ENCODE measurements around the gene STX12. TPM values are rescaled to one million over a fixed set of nuclear protein-coding genes. Genes with fewer than 3 reads are reported as not detected.
A peak's percentile ranks its signal among the peaks of the same experiment; 100 is the strongest.

STX12 gene
- total RNA-seq, result 10 to 100 TPM; 31.9 to 35.7 TPM

GRCh38 chr1:27772932-27773825 lies at the start of gene STX12:
Gene STX12 (plus strand): TSS chr1:27773219. CDS start chr1:27773308, 89 bp downstream.
- no peaks in the 10 kb centered on the region for H3K27me3 Mint-ChIP-seq (ENCODE audit: low read depth)
- peaks cover 9% of the 10 kb centered on the region for H3K36me3 Mint-ChIP-seq (ENCODE audit: low read depth)
- peak within 1 kb of the TSS; percentile 97 for H3K27ac Mint-ChIP-seq
- no peaks in the 10 kb centered on the region for H3K9me3 Mint-ChIP-seq
- CTCF ChIA-PET, result interaction anchor here (0.7 to 3.0 kb wide), 5 partner anchors 48 to 727 kb away, joined by 3 to 10 read pairs (median 4); partner anchors contain the start of gene FAM76A
- peak within 1 kb of the TSS; percentile 90 for H3K4me3 Mint-ChIP-seq
- H3K4me1 Mint-ChIP-seq (ENCODE audit: low read depth), result peaks cover 31% of the 10 kb centered on the region
- peak; percentile 100 for DNase-seq
- intact Hi-C loops (cut with micrococcal nuclease), result loop anchor here (1.0 to 5.0 kb wide), 8 partner anchors 48 to 618 kb away; partner anchors contain the start of genes FAM76A, IFI6, PPP1R8 and SESN2

GRCh38 chr1:27724961-27725373 lies 48.1 kb upstream of the STX12 start:
- H3K4me1 Mint-ChIP-seq (ENCODE audit: low read depth), result peaks cover 12% of the 10 kb centered on the region
- CTCF ChIA-PET, result interaction anchor here (0.9 to 2.2 kb wide), 6 partner anchors 26 to 117 kb away, joined by 3 to 8 read pairs (median 5); partner anchors contain the start of gene STX12
- peaks cover 4% of the 10 kb centered on the region for H3K36me3 Mint-ChIP-seq (ENCODE audit: low read depth)
- H3K27ac Mint-ChIP-seq, result peak overlapping the region; percentile 80
- H3K9me3 Mint-ChIP-seq, result no peaks in the 10 kb centered on the region
- H3K4me3 Mint-ChIP-seq, result peak overlapping the region; percentile 86
- intact Hi-C loops (cut with micrococcal nuclease), result loop anchor here (1.0 kb wide), 2 partner anchors 48 to 105 kb away; partner anchors contain the start of genes PPP1R8 and STX12
- peak; percentile 11 for DNase-seq
- no peaks in the 10 kb centered on the region for H3K27me3 Mint-ChIP-seq (ENCODE audit: low read depth)

- Mint-ChIP-seq H3K27me3 (ENCODE audit: low read depth) (no peaks in the 10 kb centered on the region), H3K36me3 (ENCODE audit: low read depth) (peaks cover 4% of the 10 kb centered on the region), H3K9me3 (no peaks in the 10 kb centered on the region), H3K4me3 (peak within 1 kb of the TSS; percentile 86), H3K4me1 (ENCODE audit: low read depth) (peaks cover 12% of the 10 kb centered on the region), H3K27ac (peak within 1 kb of the TSS; percentile 80)
- CTCF ChIA-PET, result interaction anchor here (0.6 to 2.2 kb wide), 9 partner anchors 27 to 118 kb away, joined by 3 to 8 read pairs (median 3); partner anchors contain the start of genes PPP1R8 and STX12
- intact Hi-C loops (cut with micrococcal nuclease), result loop anchor here (1.0 kb wide), 3 partner anchors 48 to 105 kb away; partner anchors contain the start of genes IFI6, PPP1R8 and STX12
- peak; percentile 100 for DNase-seq
Observed at GRCh38 chr1:27725374-27726172, 47.4 kb upstream of the STX12 start, which contains the start of gene FAM76A. Gene FAM76A (plus strand): TSS chr1:27725961. CDS start chr1:27726081, 120 bp downstream.

- intact Hi-C loops (cut with micrococcal nuclease), result loop anchor here (1.0 kb wide), 1 partner anchor 54 kb away; the partner anchor contains the start of gene IFI6
- CTCF ChIA-PET, result interaction anchor here (0.5 to 2.2 kb wide), 7 partner anchors 28 to 118 kb away, joined by 3 to 8 read pairs (median 3); partner anchors contain the start of gene STX12
Observed at GRCh38 chr1:27726173-27727044, 46.6 kb upstream of the STX12 start.

GRCh38 chr1:27727126-27727525 lies 45.9 kb upstream of the STX12 start:
- no peak overlapping the region for H3K4me3 Mint-ChIP-seq

More at GRCh38 chr1:27726173-27727044, 46.6 kb upstream of the STX12 start:
- Mint-ChIP-seq H3K27ac (peak overlapping the region; percentile 41), H3K9me3 (no peaks in the 10 kb centered on the region), H3K4me3 (peak overlapping the region; percentile 86), H3K36me3 (ENCODE audit: low read depth) (peaks cover 7% of the 10 kb centered on the region), H3K27me3 (ENCODE audit: low read depth) (no peaks in the 10 kb centered on the region), H3K4me1 (ENCODE audit: low read depth) (peaks cover 12% of the 10 kb centered on the region)
- peak; percentile 42 for DNase-seq

GRCh38 chr1:27736252-27736651 lies 36.8 kb upstream of the STX12 start:
- no peak overlapping the region for H3K4me3 Mint-ChIP-seq
- no peaks in the 10 kb centered on the region for H3K9me3 Mint-ChIP-seq
- CTCF ChIA-PET, result no interaction called here
- intact Hi-C loops (cut with micrococcal nuclease), result no loop called here
- H3K36me3 Mint-ChIP-seq (ENCODE audit: low read depth), result peaks cover 16% of the 10 kb centered on the region
- no peaks in the 10 kb centered on the region for H3K4me1 Mint-ChIP-seq (ENCODE audit: low read depth)
- H3K27me3 Mint-ChIP-seq (ENCODE audit: low read depth), result no peaks in the 10 kb centered on the region
- no peak for DNase-seq
- H3K27ac Mint-ChIP-seq, result no peak overlapping the region

More at GRCh38 chr1:27727126-27727525, 45.9 kb upstream of the STX12 start:
- Mint-ChIP-seq H3K27me3 (ENCODE audit: low read depth) (no peaks in the 10 kb centered on the region), H3K9me3 (no peaks in the 10 kb centered on the region), H3K4me1 (ENCODE audit: low read depth) (peaks cover 12% of the 10 kb centered on the region), H3K36me3 (ENCODE audit: low read depth) (peaks cover 7% of the 10 kb centered on the region), H3K27ac (no peak overlapping the region)
- CTCF ChIA-PET, result no interaction called here
- intact Hi-C loops (cut with micrococcal nuclease), result no loop called here
- DNase-seq, result no peak

- H3K36me3 Mint-ChIP-seq (ENCODE audit: low read depth), result peaks cover 9% of the 10 kb centered on the region
- no peak for DNase-seq
- intact Hi-C loops (cut with micrococcal nuclease), result no loop called here
- H3K27me3 Mint-ChIP-seq (ENCODE audit: low read depth), result no peaks in the 10 kb centered on the region
- H3K4me3 Mint-ChIP-seq, result no peak overlapping the region
- CTCF ChIA-PET, result interaction anchor here (0.6 kb wide), 1 partner anchor 70 kb away, joined by 4 read pairs; no protein-coding TSS in a partner anchor
- no peak overlapping the region for H3K27ac Mint-ChIP-seq
- no peaks in the 10 kb centered on the region for H3K4me1 Mint-ChIP-seq (ENCODE audit: low read depth)
- H3K9me3 Mint-ChIP-seq, result no peaks in the 10 kb centered on the region
Observed at GRCh38 chr1:27741121-27741520, 31.9 kb upstream of the STX12 start.

GRCh38 chr1:27744556-27744955 lies 28.5 kb upstream of the STX12 start:
- H3K27ac Mint-ChIP-seq, result no peak overlapping the region

GRCh38 chr1:27745466-27745865 lies 27.6 kb upstream of the STX12 start:
- Mint-ChIP-seq H3K4me3 (no peak overlapping the region), H3K36me3 (ENCODE audit: low read depth) (peaks cover 5% of the 10 kb centered on the region), H3K27me3 (ENCODE audit: low read depth) (no peaks in the 10 kb centered on the region), H3K9me3 (no peaks in the 10 kb centered on the region), H3K27ac (no peak overlapping the region), H3K4me1 (ENCODE audit: low read depth) (no peaks in the 10 kb centered on the region)
- no peak for DNase-seq
- intact Hi-C loops (cut with micrococcal nuclease), result no loop called here
- CTCF ChIA-PET, result interaction anchor here (1.9 kb wide), 1 partner anchor 76 kb away, joined by 4 read pairs; no protein-coding TSS in a partner anchor

More at GRCh38 chr1:27744556-27744955, 28.5 kb upstream of the STX12 start:
- no peak for DNase-seq
- H3K9me3 Mint-ChIP-seq, result no peaks in the 10 kb centered on the region
- no peaks in the 10 kb centered on the region for H3K27me3 Mint-ChIP-seq (ENCODE audit: low read depth)
- no peaks in the 10 kb centered on the region for H3K4me1 Mint-ChIP-seq (ENCODE audit: low read depth)
- CTCF ChIA-PET, result interaction anchor here (0.7 to 1.9 kb wide), 2 partner anchors 75 to 117 kb away, joined by 3 to 4 read pairs; no protein-coding TSS in a partner anchor
- intact Hi-C loops (cut with micrococcal nuclease), result no loop called here
- H3K4me3 Mint-ChIP-seq, result no peak overlapping the region
- peaks cover 5% of the 10 kb centered on the region for H3K36me3 Mint-ChIP-seq (ENCODE audit: low read depth)

- CTCF ChIA-PET, result no interaction called here
- intact Hi-C loops (cut with micrococcal nuclease), result no loop called here
- no peak for DNase-seq
- Mint-ChIP-seq H3K4me3 (no peak overlapping the region), H3K36me3 (ENCODE audit: low read depth) (peaks cover 5% of the 10 kb centered on the region), H3K9me3 (no peaks in the 10 kb centered on the region), H3K27ac (no peak overlapping the region), H3K4me1 (ENCODE audit: low read depth) (no peaks in the 10 kb centered on the region), H3K27me3 (ENCODE audit: low read depth) (no peaks in the 10 kb centered on the region)
Observed at GRCh38 chr1:27752360-27752759, 20.7 kb upstream of the STX12 start.

- H3K27me3 Mint-ChIP-seq (ENCODE audit: low read depth), result no peaks in the 10 kb centered on the region
- intact Hi-C loops (cut with micrococcal nuclease), result no loop called here
- DNase-seq, result no peak
- H3K4me1 Mint-ChIP-seq (ENCODE audit: low read depth), result no peaks in the 10 kb centered on the region
- H3K36me3 Mint-ChIP-seq (ENCODE audit: low read depth), result peaks cover 10% of the 10 kb centered on the region
- H3K27ac Mint-ChIP-seq, result no peak overlapping the region
- H3K9me3 Mint-ChIP-seq, result no peaks in the 10 kb centered on the region
- CTCF ChIA-PET, result interaction anchor here (1.6 kb wide), 1 partner anchor 30 kb away, joined by 4 read pairs; the partner anchor contains the start of gene FAM76A
- H3K4me3 Mint-ChIP-seq, result no peak overlapping the region
Observed at GRCh38 chr1:27755286-27755685, 17.7 kb upstream of the STX12 start.

All from activated naive CD4-positive, alpha-beta T cell treated with anti-CD3 and anti-CD28 coated beads for 36 hours (primary cell).